GM12873 (cell line): Measurements from ENCODE around the gene UCN.

ENCODE experiments used
- CTCF ChIP-seq: IDR thresholded peaks from 2 replicates; pipeline ENCODE4 v1.5.1; 2012; ENCODE audit warnings: low read depth, mild to moderate bottlenecking, moderate library complexity, low read length, control low read depth; ENCODE audit not compliant: insufficient read depth; ENCODE audit errors: missing control alignments

UCN gene

DNA sequence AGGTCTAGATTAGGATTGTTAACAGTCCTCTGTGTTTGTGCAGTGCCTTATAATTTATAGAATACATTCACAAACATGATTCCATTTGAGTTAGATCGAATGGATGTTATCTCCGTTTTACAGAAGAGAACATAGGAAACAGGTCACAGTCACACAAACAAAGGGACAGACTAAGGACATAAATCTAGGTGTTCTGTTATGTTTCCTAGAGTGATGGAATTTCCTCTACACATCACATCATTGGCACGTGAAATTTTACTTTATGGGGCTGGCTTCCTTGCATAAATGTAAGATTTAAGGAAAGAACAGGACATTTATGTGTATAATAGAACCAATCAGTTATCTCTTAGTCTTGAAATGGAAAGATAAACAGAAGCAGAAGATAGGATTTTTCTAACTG is 19.6 kb downstream of the UCN start:
- no peak for TF ChIP-seq CTCF

DNA sequence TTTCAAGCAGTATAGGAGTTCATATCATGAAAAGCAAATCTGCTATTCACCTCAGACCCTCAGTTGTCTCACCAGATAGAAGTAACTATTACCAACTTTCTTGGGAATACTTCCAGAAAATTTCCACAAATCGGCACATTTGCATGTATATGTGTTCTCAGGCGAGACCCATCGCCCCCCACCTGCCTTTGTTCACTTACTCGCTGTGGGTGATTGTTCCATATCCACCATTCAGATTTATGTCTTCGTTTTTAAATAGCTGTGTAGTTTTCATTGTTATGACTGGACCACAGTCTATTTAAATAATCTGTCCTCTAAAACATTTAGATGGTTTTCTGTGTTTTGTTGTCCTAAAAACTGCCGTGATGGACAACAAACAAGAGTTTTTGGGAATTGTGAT is 22.8 kb downstream of the UCN start:
- no peak for TF ChIP-seq CTCF

DNA sequence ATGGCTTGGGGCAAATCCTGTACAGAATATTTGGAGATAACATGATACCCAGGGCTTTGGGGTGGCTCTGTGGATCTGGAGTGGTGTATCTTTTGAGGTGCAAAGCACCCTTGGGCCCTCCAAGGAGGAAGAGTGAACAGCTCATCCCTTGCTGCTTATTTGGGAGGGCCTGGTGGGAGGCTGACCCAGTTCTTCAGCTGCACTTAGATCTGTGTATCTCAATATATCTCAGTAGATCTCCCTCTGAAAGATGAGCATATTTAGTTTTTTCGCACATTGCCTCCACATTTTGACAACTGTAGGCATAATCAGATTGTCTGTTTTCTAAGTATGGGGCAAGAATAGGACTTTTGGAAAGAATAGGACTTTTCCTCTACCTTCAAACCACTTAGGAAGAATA is 23.2 kb downstream of the UCN start:
- TF ChIP-seq CTCF: no peak

DNA sequence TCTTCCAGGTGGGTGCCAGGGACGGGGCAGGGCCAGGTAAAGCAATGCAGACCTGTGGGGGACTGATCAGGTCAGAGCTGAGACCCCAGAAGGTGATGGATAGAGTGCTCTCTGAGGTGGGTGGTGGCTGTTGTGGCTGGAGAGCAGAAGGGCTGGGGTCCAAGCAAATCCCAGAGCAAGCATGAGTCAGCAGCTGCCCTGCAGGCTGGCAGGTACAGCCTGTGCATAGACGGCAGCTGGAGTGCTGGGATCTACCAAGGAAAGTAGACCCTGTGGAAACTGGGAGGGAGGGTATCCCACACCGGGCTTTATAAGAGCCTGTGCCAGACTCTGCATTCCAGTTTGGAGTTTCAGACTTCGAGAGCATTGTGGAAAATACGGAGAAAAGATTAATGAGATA is 25.4 kb downstream of the UCN start:
- no peak for TF ChIP-seq CTCF

GRCh38 chr2:27281855-27282559 is 26.2 kb downstream of the UCN start, which contains the start of gene TRIM54:
Gene TRIM54 (plus strand): TSS chr2:27282429. CDS start chr2:27282732, 303 bp downstream.
- no peak for TF ChIP-seq CTCF

GRCh38 chr2:27281442-27281841 is 26.8 kb downstream of the UCN start:
- TF ChIP-seq CTCF: no peak

- TF ChIP-seq CTCF: no peak
Measured at GRCh38 chr2:27280826-27281225, 27.4 kb downstream of the UCN start.
